ENCODE data around the gene GPC6.

The GPC6 gene

GRCh38 chr13:93266681-93267080, 40.1 kb downstream of the GPC6 start:
- no peak overlapping the region for H3K4me3 ChIP-seq (ENCODE audit: low read depth, low read length)
- no peak for TF ChIP-seq CTCF (conservative IDR thresholded peaks at IDR 0.05; ENCODE audit: low read depth, low read length)
- no peak for DNase-seq (ENCODE audit: low read depth)

- H3K4me3 ChIP-seq (ENCODE audit: low read depth, low read length), result no peak overlapping the region
- TF ChIP-seq CTCF (conservative IDR thresholded peaks at IDR 0.05; ENCODE audit: low read depth, low read length), result no peak
Observed at GRCh38 chr13:93268327-93269028, 41.9 kb downstream of the GPC6 start.

GRCh38 chr13:93270769-93271742, 44.4 kb downstream of the GPC6 start:
- H3K4me3 ChIP-seq (ENCODE audit: low read depth, low read length), result no peak overlapping the region
- peak; percentile 43 for DNase-seq (ENCODE audit: low read depth)
- no peak for TF ChIP-seq CTCF (conservative IDR thresholded peaks at IDR 0.05; ENCODE audit: low read depth, low read length)

More at GRCh38 chr13:93268327-93269028, 41.9 kb downstream of the GPC6 start:
- DNase-seq (ENCODE audit: low read depth), result peak; percentile 56

- no peak for DNase-seq (ENCODE audit: low read depth)
- no peak overlapping the region for H3K4me3 ChIP-seq (ENCODE audit: low read depth, low read length)
Observed at GRCh38 chr13:93279982-93280381, 53.4 kb downstream of the GPC6 start.

GRCh38 chr13:93280688-93281087, 54.1 kb downstream of the GPC6 start:
- H3K4me3 ChIP-seq (ENCODE audit: low read depth, low read length), result no peak overlapping the region
- no peak for TF ChIP-seq CTCF (conservative IDR thresholded peaks at IDR 0.05; ENCODE audit: low read depth, low read length)
- DNase-seq (ENCODE audit: low read depth), result no peak

More at GRCh38 chr13:93279982-93280381, 53.4 kb downstream of the GPC6 start:
- no peak for TF ChIP-seq CTCF (conservative IDR thresholded peaks at IDR 0.05; ENCODE audit: low read depth, low read length)

GRCh38 chr13:93283255-93283654, 56.6 kb downstream of the GPC6 start:
- no peak overlapping the region for H3K4me3 ChIP-seq (ENCODE audit: low read depth, low read length)
- TF ChIP-seq CTCF (conservative IDR thresholded peaks at IDR 0.05; ENCODE audit: low read depth, low read length), result no peak
- DNase-seq (ENCODE audit: low read depth), result no peak

Measured in choroid plexus epithelial cell (primary cell).